H1 (cell line): ENCODE results near the gene SLX4.

ENCODE experiments used
- NRF1 ChIP-seq: IDR thresholded peaks from 2 replicates; pipeline ENCODE4 v1.6.1; 2011; ENCODE audit warnings: mild to moderate bottlenecking, low read depth, low read length, improper control_type of control experiment
- TF ChIP-seq, protein P1 (sequence below), 3 experiments: IDR thresholded peaks; 1 replicate in 2 of 3; 2 replicates in 1 of 3; pipeline versions ENCODE4 v1.5.1 to v1.6.1; 2011; ENCODE audit warnings: low read length in 3 of 3, mild to moderate bottlenecking in 3 of 3, inconsistent platforms in 2 of 3, low read depth in 1 of 3, moderate library complexity in 1 of 3; ENCODE audit not compliant: insufficient read depth in 1 of 3; ENCODE audit errors: control extremely low read depth in 1 of 3

DNA sequence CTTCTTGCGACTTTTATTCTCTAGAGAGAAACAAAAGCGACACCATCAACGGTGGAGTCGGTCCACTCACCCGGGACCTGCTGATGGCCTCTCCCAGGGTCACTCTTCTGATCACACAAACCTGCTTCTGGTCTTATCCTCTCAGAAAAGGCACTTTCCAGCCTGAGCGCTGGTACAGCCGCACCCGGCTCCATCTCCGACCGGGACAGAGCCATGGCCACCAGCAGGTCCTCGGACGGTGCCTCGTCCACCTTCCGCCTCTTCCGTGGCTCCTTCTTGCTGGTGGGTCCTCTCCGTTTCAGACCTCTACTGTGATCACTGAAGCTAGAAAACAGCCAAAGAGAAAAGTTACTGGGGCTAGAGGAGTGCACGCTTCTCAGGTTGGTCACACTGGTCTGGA, 13.7 kb downstream of the SLX4 start:
- TF ChIP-seq, protein P1, sequence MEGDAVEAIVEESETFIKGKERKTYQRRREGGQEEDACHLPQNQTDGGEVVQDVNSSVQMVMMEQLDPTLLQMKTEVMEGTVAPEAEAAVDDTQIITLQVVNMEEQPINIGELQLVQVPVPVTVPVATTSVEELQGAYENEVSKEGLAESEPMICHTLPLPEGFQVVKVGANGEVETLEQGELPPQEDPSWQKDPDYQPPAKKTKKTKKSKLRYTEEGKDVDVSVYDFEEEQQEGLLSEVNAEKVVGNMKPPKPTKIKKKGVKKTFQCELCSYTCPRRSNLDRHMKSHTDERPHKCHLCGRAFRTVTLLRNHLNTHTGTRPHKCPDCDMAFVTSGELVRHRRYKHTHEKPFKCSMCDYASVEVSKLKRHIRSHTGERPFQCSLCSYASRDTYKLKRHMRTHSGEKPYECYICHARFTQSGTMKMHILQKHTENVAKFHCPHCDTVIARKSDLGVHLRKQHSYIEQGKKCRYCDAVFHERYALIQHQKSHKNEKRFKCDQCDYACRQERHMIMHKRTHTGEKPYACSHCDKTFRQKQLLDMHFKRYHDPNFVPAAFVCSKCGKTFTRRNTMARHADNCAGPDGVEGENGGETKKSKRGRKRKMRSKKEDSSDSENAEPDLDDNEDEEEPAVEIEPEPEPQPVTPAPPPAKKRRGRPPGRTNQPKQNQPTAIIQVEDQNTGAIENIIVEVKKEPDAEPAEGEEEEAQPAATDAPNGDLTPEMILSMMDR (IDR thresholded peaks at IDR 0.05; ENCODE audit: control extremely low read depth in 1 of 3, insufficient read depth in 1 of 3, low read depth in 1 of 3, low read length in 3 of 3), result no peak
- no peak for TF ChIP-seq NRF1
